Body of pancreas (tissue), 4 donors: ENCODE data around the gene CLSTN1.
A peak's percentile ranks its signal among the peaks of the same experiment; 100 is the strongest.

Experiments used
- POLR2A ChIP-seq, 3 donors: fragments of 450-650 bp; IDR thresholded peaks; one replicate each; pipeline ENCODE4 v1.6.1; 2016; ENCODE audit warnings: antibody characterized with exemption in 3 of 3, mild to moderate bottlenecking in 2 of 3
- TF ChIP-seq, protein P1 (sequence below), 7 experiments: fragments of 450-650 bp in 4 of 7; fragments of 200-600 bp in 3 of 7; sonication (generic) in 3 of 7; IDR thresholded peaks; one replicate each; pipeline ENCODE4 v1.5.1; 2016 to 2019; ENCODE audit warnings: antibody characterized with exemption in 7 of 7

DNA sequence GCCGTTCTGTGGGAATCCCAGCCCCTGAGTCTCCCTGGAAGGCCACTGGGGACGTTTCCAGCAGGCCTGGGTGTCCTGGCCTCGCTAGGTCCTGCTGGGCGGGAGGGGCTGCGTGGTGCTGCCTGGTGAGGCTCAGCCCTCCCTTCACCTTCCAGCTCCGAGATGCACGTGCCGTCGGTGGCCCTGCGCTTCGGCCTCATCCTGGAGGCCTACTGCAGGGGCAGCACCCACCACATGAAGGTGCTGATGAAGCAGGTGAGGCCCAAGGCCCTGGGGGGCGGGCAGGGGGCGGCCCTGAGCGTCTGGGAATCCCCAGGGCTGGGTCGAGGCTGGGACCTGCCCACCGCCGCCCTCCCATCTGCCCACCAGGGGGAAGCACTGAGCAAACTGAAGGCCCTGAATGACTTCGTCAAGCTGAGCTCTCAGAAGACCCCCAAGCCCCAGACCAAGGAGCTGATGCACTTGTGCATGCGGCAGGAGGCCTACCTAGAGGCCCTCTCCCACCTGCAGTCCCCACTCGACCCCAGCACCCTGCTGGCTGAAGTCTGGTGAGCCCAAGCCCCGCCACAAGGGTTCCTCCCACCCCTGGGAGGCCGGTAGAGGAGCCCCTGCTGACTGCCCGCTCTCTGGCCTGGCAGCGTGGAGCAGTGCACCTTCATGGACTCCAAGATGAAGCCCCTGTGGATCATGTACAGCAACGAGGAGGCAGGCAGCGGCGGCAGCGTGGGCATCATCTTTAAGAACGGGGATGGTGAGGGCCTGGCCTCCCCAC lies 102.0 kb downstream of the CLSTN1 start:
- TF ChIP-seq, protein P1, sequence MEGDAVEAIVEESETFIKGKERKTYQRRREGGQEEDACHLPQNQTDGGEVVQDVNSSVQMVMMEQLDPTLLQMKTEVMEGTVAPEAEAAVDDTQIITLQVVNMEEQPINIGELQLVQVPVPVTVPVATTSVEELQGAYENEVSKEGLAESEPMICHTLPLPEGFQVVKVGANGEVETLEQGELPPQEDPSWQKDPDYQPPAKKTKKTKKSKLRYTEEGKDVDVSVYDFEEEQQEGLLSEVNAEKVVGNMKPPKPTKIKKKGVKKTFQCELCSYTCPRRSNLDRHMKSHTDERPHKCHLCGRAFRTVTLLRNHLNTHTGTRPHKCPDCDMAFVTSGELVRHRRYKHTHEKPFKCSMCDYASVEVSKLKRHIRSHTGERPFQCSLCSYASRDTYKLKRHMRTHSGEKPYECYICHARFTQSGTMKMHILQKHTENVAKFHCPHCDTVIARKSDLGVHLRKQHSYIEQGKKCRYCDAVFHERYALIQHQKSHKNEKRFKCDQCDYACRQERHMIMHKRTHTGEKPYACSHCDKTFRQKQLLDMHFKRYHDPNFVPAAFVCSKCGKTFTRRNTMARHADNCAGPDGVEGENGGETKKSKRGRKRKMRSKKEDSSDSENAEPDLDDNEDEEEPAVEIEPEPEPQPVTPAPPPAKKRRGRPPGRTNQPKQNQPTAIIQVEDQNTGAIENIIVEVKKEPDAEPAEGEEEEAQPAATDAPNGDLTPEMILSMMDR (IDR thresholded peaks at IDR 0.05) = peak in 6 of 7 experiments; percentile 21 to 31 (median 26)
- TF ChIP-seq POLR2A (IDR thresholded peaks at IDR 0.05) = no peak
